Germinal center (tissue), 1 donor: ENCODE data around the gene KNDC1.

Source experiments
- DNase-seq: peaks from one replicate; pipeline ENCODE4 v3.0.0; 2012; ENCODE audit warnings: mixed read lengths, low spot score

Gene KNDC1

GRCh38 chr10:133241501-133242205, 81.6 kb downstream of the KNDC1 start:
- no peak for DNase-seq

- no peak for DNase-seq
Observed at GRCh38 chr10:133242611-133243356, 82.8 kb downstream of the KNDC1 start.

- no peak for DNase-seq
Observed at GRCh38 chr10:133243593-133243992, 83.6 kb downstream of the KNDC1 start.

- no peak for DNase-seq
Observed at GRCh38 chr10:133245439-133246235, 85.6 kb downstream of the KNDC1 start.

GRCh38 chr10:133246236-133246626, 86.2 kb downstream of the KNDC1 start:
- no peak for DNase-seq

- DNase-seq: no peak
Observed at GRCh38 chr10:133247681-133248333, 87.8 kb downstream of the KNDC1 start.

- DNase-seq: no peak
Observed at GRCh38 chr10:133248334-133248715, 88.3 kb downstream of the KNDC1 start.

GRCh38 chr10:133249094-133249780, 89.2 kb downstream of the KNDC1 start:
- no peak for DNase-seq

GRCh38 chr10:133249975-133250754, 90.1 kb downstream of the KNDC1 start:
- no peak for DNase-seq

GRCh38 chr10:133251388-133252222, 91.6 kb downstream of the KNDC1 start:
- DNase-seq: no peak

GRCh38 chr10:133252223-133252552, 92.2 kb downstream of the KNDC1 start:
- DNase-seq: no peak

GRCh38 chr10:133253361-133253955, 93.4 kb downstream of the KNDC1 start:
- DNase-seq: no peak

- no peak for DNase-seq
Observed at GRCh38 chr10:133254421-133255120, 94.6 kb downstream of the KNDC1 start.

- no peak for DNase-seq
Observed at GRCh38 chr10:133255323-133255722, 95.3 kb downstream of the KNDC1 start.

- DNase-seq: peak; percentile 51
Observed at GRCh38 chr10:133257489-133258065, 97.6 kb downstream of the KNDC1 start.

GRCh38 chr10:133258066-133258817, 98.2 kb downstream of the KNDC1 start:
- DNase-seq: peak; percentile 54

- no peak for DNase-seq
Observed at GRCh38 chr10:133258818-133259601, 99.0 kb downstream of the KNDC1 start.
